ENCODE results near the gene NUAK2. TPM values are rescaled to one million over a fixed set of nuclear protein-coding genes. Genes with fewer than 3 reads are reported as not detected.

Gene NUAK2
- polyA plus RNA-seq, 3 donors: 9.1 to 44.9 (median 21.9) TPM

DNA sequence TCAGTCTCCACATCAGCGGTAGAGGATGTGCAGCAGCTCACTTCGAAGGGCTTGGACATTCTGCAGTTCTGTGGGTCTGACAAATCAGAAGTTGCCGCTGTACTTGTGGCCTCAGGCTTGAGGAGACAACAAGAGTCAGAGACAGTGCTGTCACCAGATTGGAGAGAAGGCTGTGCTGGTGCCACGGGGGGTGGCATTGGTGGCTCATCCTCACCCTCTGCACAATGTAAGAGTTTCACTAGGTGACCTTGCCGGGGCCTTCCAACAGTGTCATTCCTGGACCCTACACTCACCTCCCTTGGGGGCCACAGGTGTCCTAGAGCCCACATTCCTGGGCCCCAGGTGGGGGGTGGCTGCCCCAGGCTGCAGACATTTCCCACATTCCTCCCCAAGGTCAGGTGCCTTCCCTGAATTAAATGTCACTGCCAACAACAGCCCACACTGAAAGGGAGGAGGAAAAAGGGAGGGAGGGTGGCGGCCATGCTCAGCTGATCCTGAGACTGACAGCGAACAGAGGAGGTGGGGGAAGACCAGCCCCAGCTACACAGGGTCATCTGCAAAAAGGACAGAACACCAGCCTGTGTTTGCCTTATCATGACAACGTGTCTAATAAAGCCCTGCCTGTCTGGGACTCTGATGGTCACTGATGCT, 47.4 kb downstream of the NUAK2 start:
- TF ChIP-seq, protein P1, sequence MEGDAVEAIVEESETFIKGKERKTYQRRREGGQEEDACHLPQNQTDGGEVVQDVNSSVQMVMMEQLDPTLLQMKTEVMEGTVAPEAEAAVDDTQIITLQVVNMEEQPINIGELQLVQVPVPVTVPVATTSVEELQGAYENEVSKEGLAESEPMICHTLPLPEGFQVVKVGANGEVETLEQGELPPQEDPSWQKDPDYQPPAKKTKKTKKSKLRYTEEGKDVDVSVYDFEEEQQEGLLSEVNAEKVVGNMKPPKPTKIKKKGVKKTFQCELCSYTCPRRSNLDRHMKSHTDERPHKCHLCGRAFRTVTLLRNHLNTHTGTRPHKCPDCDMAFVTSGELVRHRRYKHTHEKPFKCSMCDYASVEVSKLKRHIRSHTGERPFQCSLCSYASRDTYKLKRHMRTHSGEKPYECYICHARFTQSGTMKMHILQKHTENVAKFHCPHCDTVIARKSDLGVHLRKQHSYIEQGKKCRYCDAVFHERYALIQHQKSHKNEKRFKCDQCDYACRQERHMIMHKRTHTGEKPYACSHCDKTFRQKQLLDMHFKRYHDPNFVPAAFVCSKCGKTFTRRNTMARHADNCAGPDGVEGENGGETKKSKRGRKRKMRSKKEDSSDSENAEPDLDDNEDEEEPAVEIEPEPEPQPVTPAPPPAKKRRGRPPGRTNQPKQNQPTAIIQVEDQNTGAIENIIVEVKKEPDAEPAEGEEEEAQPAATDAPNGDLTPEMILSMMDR (IDR thresholded peaks at IDR 0.05): no peak
- Histone ChIP-seq H3K9me3 (replicated peaks in 1 of 2; ENCODE audit: control insufficient read depth in 1 of 2, insufficient read depth in 1 of 2, low read length in 2 of 2) (no peaks in the 10 kb centered on the region), H3K9ac (ENCODE audit: insufficient read depth, low read length, poor library complexity, severe bottlenecking) (no peak overlapping the region), H3K36me3 (replicated peaks in 1 of 2; ENCODE audit: control insufficient read depth in 1 of 2, insufficient read depth in 2 of 2, low read length in 2 of 2) (no peaks in the 10 kb centered on the region), H3K27me3 (ENCODE audit: control insufficient read depth in 2 of 2, insufficient read depth in 2 of 2, low read length in 2 of 2) (no peaks in the 10 kb centered on the region), H2AFZ (ENCODE audit: insufficient read depth, low read depth, low read length, poor library complexity, severe bottlenecking) (no peak overlapping the region), H3K79me2 (ENCODE audit: insufficient read depth, low read length) (no peaks in the 10 kb centered on the region), H3K27ac (ENCODE audit: low read depth in 1 of 2, low read length in 2 of 2) (no peak overlapping the region), H3K4me3 (replicated peaks in 1 of 3; ENCODE audit: low read depth in 2 of 3, low read length in 3 of 3) (no peak overlapping the region), H3K4me2 (replicated peaks; ENCODE audit: extremely low read depth, low read length, poor library complexity, severe bottlenecking) (no peak overlapping the region), H3K4me1 (ENCODE audit: control insufficient read depth in 1 of 2, insufficient read depth in 2 of 2, low read length in 2 of 2) (peaks cover 4 to 5% of the 10 kb centered on the region in 2 donors), H4K20me1 (ENCODE audit: insufficient read depth, low read length) (no peaks in the 10 kb centered on the region)
- intact Hi-C loops (cut with micrococcal nuclease): loop anchor here in 1 of 2 donors (1.0 to 10.0 kb wide), 2 partner anchors 51 to 251 kb away; no protein-coding TSS in a partner anchor
- H3K27me3 Mint-ChIP-seq (ENCODE audit: low read depth in 3 of 3): peaks cover 0 to 6% (median 3%) of the 10 kb centered on the region in 3 donors
- H3K27ac Mint-ChIP-seq: peak overlapping the region in 1 of 7 donors; percentile 54
- peaks cover 16% of the 10 kb centered on the region for H3K4me1 Mint-ChIP-seq
- peaks cover 0 to 2% of the 10 kb centered on the region in 2 donors for H3K36me3 Mint-ChIP-seq
- 94% methylated on average over 5 of the region's 8 CpGs for WGBS (ENCODE audit: insufficient coverage)
- no peak for DNase-seq
- H3K9me3 Mint-ChIP-seq: no peaks in the 10 kb centered on the region
- no peak overlapping the region for H3K4me3 Mint-ChIP-seq

DNA sequence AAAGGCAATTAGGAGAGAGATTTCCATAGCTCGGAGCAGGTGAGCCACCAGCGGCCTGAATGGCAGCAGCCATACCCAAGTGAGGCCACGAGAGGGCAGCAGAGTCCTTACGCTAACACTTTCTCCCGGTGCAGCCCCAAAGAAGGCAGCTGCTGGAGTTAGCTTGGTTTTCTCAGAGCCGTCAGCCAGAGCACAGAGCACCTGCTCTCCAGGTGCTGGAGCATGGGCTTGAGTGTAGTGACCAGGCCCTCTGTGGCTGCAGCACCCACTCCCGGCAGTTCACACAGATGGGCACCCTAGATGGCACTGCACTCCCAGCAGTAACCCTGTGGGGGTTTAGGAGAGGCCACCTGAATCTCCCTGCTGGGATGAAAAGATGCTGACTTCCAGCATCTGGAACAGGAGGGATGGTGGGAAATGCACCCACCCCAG, 48.0 kb downstream of the NUAK2 start:
- Histone ChIP-seq H3K9ac (ENCODE audit: insufficient read depth, low read length, poor library complexity, severe bottlenecking) (no peak overlapping the region), H3K4me2 (replicated peaks; ENCODE audit: extremely low read depth, low read length, poor library complexity, severe bottlenecking) (peak overlapping the region; percentile 27), H4K20me1 (ENCODE audit: insufficient read depth, low read length) (no peaks in the 10 kb centered on the region), H3K27me3 (ENCODE audit: control insufficient read depth in 2 of 2, insufficient read depth in 2 of 2, low read length in 2 of 2) (no peaks in the 10 kb centered on the region), H3K79me2 (ENCODE audit: insufficient read depth, low read length) (no peaks in the 10 kb centered on the region), H3K9me3 (replicated peaks in 1 of 2; ENCODE audit: control insufficient read depth in 1 of 2, insufficient read depth in 1 of 2, low read length in 2 of 2) (no peaks in the 10 kb centered on the region), H3K4me1 (ENCODE audit: control insufficient read depth in 1 of 2, insufficient read depth in 2 of 2, low read length in 2 of 2) (peaks cover 4 to 5% of the 10 kb centered on the region in 2 donors), H3K36me3 (replicated peaks in 1 of 2; ENCODE audit: control insufficient read depth in 1 of 2, insufficient read depth in 2 of 2, low read length in 2 of 2) (no peaks in the 10 kb centered on the region), H3K4me3 (replicated peaks in 1 of 3; ENCODE audit: low read depth in 2 of 3, low read length in 3 of 3) (no peak overlapping the region), H2AFZ (ENCODE audit: insufficient read depth, low read depth, low read length, poor library complexity, severe bottlenecking) (no peak overlapping the region), H3K27ac (ENCODE audit: low read depth in 1 of 2, low read length in 2 of 2) (no peak overlapping the region)
- intact Hi-C loops (cut with micrococcal nuclease): loop anchor here (1.0 to 10.0 kb wide), 2 partner anchors 52 to 251 kb away; no protein-coding TSS in a partner anchor
- Mint-ChIP-seq H3K36me3 (peaks cover 0 to 2% of the 10 kb centered on the region in 2 donors), H3K9me3 (no peaks in the 10 kb centered on the region), H3K4me3 (no peak overlapping the region), H3K27ac (peak overlapping the region in 1 of 7 donors; percentile 30), H3K27me3 (ENCODE audit: low read depth in 3 of 3) (peaks cover 2 to 5% (median 3%) of the 10 kb centered on the region in 3 donors), H3K4me1 (peaks cover 13% of the 10 kb centered on the region)
- TF ChIP-seq, protein P1 (IDR thresholded peaks at IDR 0.05): peak; percentile 98
- WGBS (ENCODE audit: insufficient coverage): 18% methylated on average over 7 of the region's 7 CpGs
- peak; percentile 71 to 83 (median 79) for DNase-seq
